ENCODE data around the gene MIB1.

The MIB1 gene

GRCh38 chr18:21820033-21820810 is 79.6 kb downstream of the MIB1 start:
- peak; percentile 9 for DNase-seq (ENCODE audit: low spot score)

GRCh38 chr18:21820811-21821143 is 80.2 kb downstream of the MIB1 start:
- no peak for DNase-seq (ENCODE audit: low spot score)

- no peak for DNase-seq (ENCODE audit: low spot score)
Observed at GRCh38 chr18:21823848-21824247, 83.3 kb downstream of the MIB1 start.

- no peak for DNase-seq (ENCODE audit: low spot score)
Observed at GRCh38 chr18:21826196-21826595, 85.6 kb downstream of the MIB1 start.

- no peak for DNase-seq (ENCODE audit: low spot score)
Observed at GRCh38 chr18:21826641-21827302, 86.2 kb downstream of the MIB1 start.

GRCh38 chr18:21830532-21830931 is 89.9 kb downstream of the MIB1 start:
- no peak for DNase-seq (ENCODE audit: low spot score)

GRCh38 chr18:21831413-21831831 is 90.8 kb downstream of the MIB1 start:
- DNase-seq (ENCODE audit: low spot score) = no peak

GRCh38 chr18:21833604-21834298 is 93.2 kb downstream of the MIB1 start:
- no peak for DNase-seq (ENCODE audit: low spot score)

GRCh38 chr18:21834299-21834660 is 93.7 kb downstream of the MIB1 start:
- no peak for DNase-seq (ENCODE audit: low spot score)

- DNase-seq (ENCODE audit: low spot score) = no peak
Observed at GRCh38 chr18:21841570-21841969, 101.0 kb downstream of the MIB1 start.

- DNase-seq (ENCODE audit: low spot score) = no peak
Observed at GRCh38 chr18:21843341-21843740, 102.7 kb downstream of the MIB1 start.

- DNase-seq (ENCODE audit: low spot score) = peak; percentile 12
Observed at GRCh38 chr18:21851327-21851961, 110.9 kb downstream of the MIB1 start.

GRCh38 chr18:21853016-21853415 is 112.4 kb downstream of the MIB1 start:
- no peak for DNase-seq (ENCODE audit: low spot score)

GRCh38 chr18:21853775-21854552 is 113.4 kb downstream of the MIB1 start:
- DNase-seq (ENCODE audit: low spot score) = no peak

GRCh38 chr18:21855432-21855831 is 114.8 kb downstream of the MIB1 start:
- no peak for DNase-seq (ENCODE audit: low spot score)

GRCh38 chr18:21857871-21858270 is 117.3 kb downstream of the MIB1 start:
- DNase-seq (ENCODE audit: low spot score) = no peak

GRCh38 chr18:21858544-21858943 is 118.0 kb downstream of the MIB1 start:
- DNase-seq (ENCODE audit: low spot score) = no peak

GRCh38 chr18:21864386-21864785 is 123.8 kb downstream of the MIB1 start:
- DNase-seq (ENCODE audit: low spot score) = no peak

- no peak for DNase-seq (ENCODE audit: low spot score)
Observed at GRCh38 chr18:21865043-21865442, 124.5 kb downstream of the MIB1 start.

GRCh38 chr18:21868770-21869169 is 128.2 kb downstream of the MIB1 start:
- no peak for DNase-seq (ENCODE audit: low spot score)

GRCh38 chr18:21889570-21889969 is 149.0 kb downstream of the MIB1 start:
- no peak for DNase-seq (ENCODE audit: low spot score)
